SK-N-SH treated with all-trans-retinoic acid at 6 μM for 48 hours (cell line): ENCODE data around the gene PLBD2.

Experiments
- ATAC-seq: fragments of 200-7000 bp; cut with Tn5 transposase; 3 replicates; pipeline ENCODE4 v1.9.1; 2020; ENCODE audit warnings: mild to moderate bottlenecking, moderate library complexity
- CSRNP3 ChIP-seq: fragments of 250-450 bp; sonication (Bioruptor Pico); IDR thresholded peaks from 2 replicates; pipeline ENCODE4 v1.5.1; 2021; ENCODE audit warnings: mild to moderate bottlenecking, moderate library complexity
- ESRRG ChIP-seq: fragments of 250-450 bp; sonication (Bioruptor Pico); IDR thresholded peaks from 2 replicates; pipeline ENCODE4 v1.6.1; 2021; ENCODE audit warnings: mild to moderate bottlenecking
- ISL1 ChIP-seq: fragments of 250-450 bp; sonication (Bioruptor Pico); IDR thresholded peaks from 2 replicates; pipeline ENCODE4 v2.1.2; 2022; ENCODE audit warnings: mild to moderate bottlenecking, moderate library complexity
- OSR1 ChIP-seq: fragments of 250-450 bp; sonication (Bioruptor Pico); IDR thresholded peaks from 2 replicates; pipeline ENCODE4 v1.8.0; 2022; ENCODE audit warnings: moderate library complexity, mild to moderate bottlenecking, inconsistent platforms
- PATZ1 ChIP-seq: fragments of 250-450 bp; sonication (Bioruptor Pico); IDR thresholded peaks from 2 replicates; pipeline ENCODE4 v1.8.0; 2020; ENCODE audit warnings: mild to moderate bottlenecking, moderate library complexity, borderline replicate concordance
- PPARA ChIP-seq: fragments of 250-450 bp; sonication (Bioruptor Pico); IDR thresholded peaks from 2 replicates; pipeline ENCODE4 v1.5.0; 2020; ENCODE audit warnings: mild to moderate bottlenecking, borderline replicate concordance
- RARB ChIP-seq: fragments of 250-450 bp; sonication (Bioruptor Pico); IDR thresholded peaks from 2 replicates; pipeline ENCODE4 v1.8.0; 2021; ENCODE audit warnings: mild to moderate bottlenecking, moderate library complexity
- SNAI2 ChIP-seq: fragments of 250-450 bp; sonication (Bioruptor Pico); IDR thresholded peaks from 2 replicates; pipeline ENCODE4 v1.5.0; 2020; ENCODE audit warnings: mild to moderate bottlenecking, moderate library complexity
- TCF4 ChIP-seq: fragments of 250-450 bp; sonication (Bioruptor Pico); IDR thresholded peaks from 2 replicates; pipeline ENCODE4 v1.8.0; 2021; ENCODE audit warnings: mild to moderate bottlenecking, moderate library complexity, borderline replicate concordance
- TSHZ2 ChIP-seq: fragments of 250-450 bp; sonication (Bioruptor Pico); IDR thresholded peaks from 2 replicates; pipeline ENCODE4 v1.5.0; 2020; ENCODE audit warnings: mild to moderate bottlenecking, moderate library complexity
- ZFP30 ChIP-seq: fragments of 450-650 bp; formaldehyde crosslinking; IDR thresholded peaks from 2 replicates; pipeline ENCODE4 v1.5.0; 2022; ENCODE audit warnings: mild to moderate bottlenecking, moderate library complexity
- ZNF565 ChIP-seq: fragments of 450-650 bp; formaldehyde crosslinking; conservative IDR thresholded peaks from 2 replicates; pipeline ENCODE4 v1.5.0; 2020; ENCODE audit warnings: low read depth, mild to moderate bottlenecking, moderate library complexity
- ZNF70 ChIP-seq: fragments of 450-650 bp; formaldehyde crosslinking; IDR thresholded peaks from 2 replicates; pipeline ENCODE4 v1.5.0; 2020; ENCODE audit warnings: mild to moderate bottlenecking, moderate library complexity
- ZNF8 ChIP-seq: fragments of 450-650 bp; formaldehyde crosslinking; IDR thresholded peaks from 2 replicates; pipeline ENCODE4 v1.5.0; 2020; ENCODE audit warnings: mild to moderate bottlenecking, moderate library complexity

PLBD2 gene

GRCh38 chr12:113388351-113388750 is 30.0 kb downstream of the PLBD2 start (continued):
- no peak for TF ChIP-seq ESRRG
- TF ChIP-seq PPARA: no peak
- TF ChIP-seq, all 23 proteins: peak for 0

- no peak for ATAC-seq
- no peak for TF ChIP-seq ZNF565 (CRISPR knock-in tag)
- no peak for TF ChIP-seq ESRRG
- TF ChIP-seq TCF4 (CRISPR knock-in tag): no peak
- TF ChIP-seq ZNF70 (CRISPR knock-in tag): no peak
- TF ChIP-seq RARB (CRISPR knock-in tag): no peak
- TF ChIP-seq PATZ1 (CRISPR knock-in tag): no peak
- TF ChIP-seq ZFP30 (CRISPR knock-in tag): no peak
- TF ChIP-seq PPARA: no peak
- TF ChIP-seq SNAI2 (CRISPR knock-in tag): no peak
Observed at GRCh38 chr12:113390064-113391043, 32.0 kb downstream of the PLBD2 start.

GRCh38 chr12:113391145-113391544 is 32.8 kb downstream of the PLBD2 start:
- ATAC-seq: no peak
- TF ChIP-seq TSHZ2 (CRISPR knock-in tag) (no peak), CSRNP3 (CRISPR knock-in tag) (no peak), OSR1 (CRISPR knock-in tag) (no peak), ISL1 (CRISPR knock-in tag) (no peak), TCF4 (CRISPR knock-in tag) (no peak)

GRCh38 chr12:113391650-113392337 is 33.4 kb downstream of the PLBD2 start:
- ATAC-seq: no peak
- TF ChIP-seq CSRNP3 (CRISPR knock-in tag) (no peak), SNAI2 (CRISPR knock-in tag) (no peak), PATZ1 (CRISPR knock-in tag) (no peak), ZNF8 (CRISPR knock-in tag) (no peak), PPARA (no peak)
- TF ChIP-seq, all 23 proteins: peak for 0
